ENCODE results near the gene DNAAF8.

Gene DNAAF8

GRCh38 chr16:4695473-4696171 lies 38.7 kb upstream of the DNAAF8 start:
- no peak for DNase-seq (ENCODE audit: low read depth)

GRCh38 chr16:4696172-4696904 lies 38.0 kb upstream of the DNAAF8 start:
- no peak for DNase-seq (ENCODE audit: low read depth)

- no peak for DNase-seq (ENCODE audit: low read depth)
Measured at GRCh38 chr16:4696905-4697847, 37.2 kb upstream of the DNAAF8 start.

GRCh38 chr16:4697848-4698291 lies 36.5 kb upstream of the DNAAF8 start:
- DNase-seq (ENCODE audit: low read depth): no peak

- DNase-seq (ENCODE audit: low read depth): no peak
Measured at GRCh38 chr16:4698321-4699045, 35.9 kb upstream of the DNAAF8 start.

- no peak for DNase-seq (ENCODE audit: low read depth)
Measured at GRCh38 chr16:4699046-4699556, 35.2 kb upstream of the DNAAF8 start.

- DNase-seq (ENCODE audit: low read depth): no peak
Measured at GRCh38 chr16:4700380-4700996, 33.8 kb upstream of the DNAAF8 start.

GRCh38 chr16:4700997-4701743 lies 33.2 kb upstream of the DNAAF8 start:
- DNase-seq (ENCODE audit: low read depth): no peak

GRCh38 chr16:4701791-4702465 lies 32.4 kb upstream of the DNAAF8 start:
- no peak for DNase-seq (ENCODE audit: low read depth)

- no peak for DNase-seq (ENCODE audit: low read depth)
Measured at GRCh38 chr16:4702466-4702808, 31.9 kb upstream of the DNAAF8 start.

- no peak for DNase-seq (ENCODE audit: low read depth)
Measured at GRCh38 chr16:4703906-4704305, 30.4 kb upstream of the DNAAF8 start.

GRCh38 chr16:4704491-4704890 lies 29.8 kb upstream of the DNAAF8 start:
- no peak for DNase-seq (ENCODE audit: low read depth)

- DNase-seq (ENCODE audit: low read depth): no peak
Measured at GRCh38 chr16:4704913-4705312, 29.4 kb upstream of the DNAAF8 start.

GRCh38 chr16:4706871-4707270 lies 27.5 kb upstream of the DNAAF8 start:
- no peak for DNase-seq (ENCODE audit: low read depth)

- no peak for DNase-seq (ENCODE audit: low read depth)
Measured at GRCh38 chr16:4709481-4709880, 24.9 kb upstream of the DNAAF8 start.

GRCh38 chr16:4713663-4714501 lies 20.5 kb upstream of the DNAAF8 start:
- DNase-seq (ENCODE audit: low read depth): no peak

GRCh38 chr16:4714996-4715395 lies 19.3 kb upstream of the DNAAF8 start:
- no peak for DNase-seq (ENCODE audit: low read depth)

GRCh38 chr16:4718466-4718865 lies 15.9 kb upstream of the DNAAF8 start:
- no peak for DNase-seq (ENCODE audit: low read depth)
